Activated naive CD4-positive, alpha-beta T cell treated with anti-CD3 and anti-CD28 coated beads, Interleukin-2, amount 50 U/mL, for 72 hours (primary cell): ENCODE results near the gene POLE4. TPM values are rescaled to one million over a fixed set of nuclear protein-coding genes. Genes with fewer than 3 reads are reported as not detected.
A peak's percentile ranks its signal among the peaks of the same experiment; 100 is the strongest.

Experiments used
- ATAC-seq, 2 donors: fragments of 150-1000 bp; cut with Tn5 transposase; 2 replicates each; pipeline ENCODE4 v1.10.0; 2021; ENCODE audit warnings: mild to moderate bottlenecking in 2 of 2, moderate library complexity in 2 of 2
- DNase-seq, 2 donors: peaks; one replicate each; pipeline ENCODE4 v3.0.0; 2021 to 2022; ENCODE audit warnings: low spot score in 2 of 2
- H3K27ac Mint-ChIP-seq, 2 donors: one replicate each; pipeline ENCODE4 v1.8.0; 2022; ENCODE audit warnings: mild to moderate bottlenecking in 2 of 2, mixed read lengths in 2 of 2
- H3K36me3 Mint-ChIP-seq, 2 donors: one replicate each; pipeline ENCODE4 v1.8.0; 2022; ENCODE audit warnings: mixed read lengths in 2 of 2
- H3K9me3 Mint-ChIP-seq, 2 donors: one replicate each; pipeline ENCODE4 v1.8.0; 2022; ENCODE audit warnings: mixed read lengths in 2 of 2
- total RNA-seq, 2 donors: library from RNA; stranded (reverse); gene quantifications; one replicate each; pipeline ENCODE4 v1.2.3, GENCODE V29; 2022

Gene POLE4
- total RNA-seq, 2 donors from 2014 or later, result 47.0 to 51.8 TPM

GRCh38 chr2:75010571-75010970 is 52.1 kb downstream of the POLE4 start:
- no peak for DNase-seq
- no peaks in the 10 kb centered on the region for H3K9me3 Mint-ChIP-seq
- ATAC-seq, result no peak
- peak overlapping the region in 1 of 2 donors; percentile 45 for H3K27ac Mint-ChIP-seq
- peaks cover 6 to 18% of the 10 kb centered on the region in 2 donors for H3K36me3 Mint-ChIP-seq

GRCh38 chr2:75012080-75012479 is 53.6 kb downstream of the POLE4 start:
- Mint-ChIP-seq H3K36me3 (peaks cover 0 to 7% of the 10 kb centered on the region in 2 donors), H3K27ac (no peak overlapping the region), H3K9me3 (no peaks in the 10 kb centered on the region)
- no peak for DNase-seq
- no peak for ATAC-seq

- H3K9me3 Mint-ChIP-seq, result no peaks in the 10 kb centered on the region
- DNase-seq, result no peak
- ATAC-seq, result no peak
- H3K36me3 Mint-ChIP-seq, result peaks cover 0 to 5% of the 10 kb centered on the region in 2 donors
- no peak overlapping the region for H3K27ac Mint-ChIP-seq
Measured at GRCh38 chr2:75018162-75018561, 59.7 kb downstream of the POLE4 start.

Other genes with a start within 250 kb of the POLE4 start
- gene HK2, start 124.5 kb upstream of the POLE4 start, total RNA-seq, result 10 to 100 TPM; 18.5 to 84.5 TPM
- gene TACR1, start 240.9 kb downstream of the POLE4 start, total RNA-seq, result not detected